GM12872 (cell line): Measurements from ENCODE around the gene HNRNPF.

Experiments used
- CTCF ChIP-seq: IDR thresholded peaks from 3 replicates; pipeline ENCODE4 v1.5.1; 2011; ENCODE audit warnings: low read depth, mild to moderate bottlenecking, low read length, moderate library complexity; ENCODE audit not compliant: insufficient read depth

HNRNPF gene

GRCh38 chr10:43402880-43403452, 6.0 kb downstream of the HNRNPF start:
- no peak for TF ChIP-seq CTCF

GRCh38 chr10:43402176-43402575, 6.8 kb downstream of the HNRNPF start:
- no peak for TF ChIP-seq CTCF

GRCh38 chr10:43401627-43402026, 7.4 kb downstream of the HNRNPF start:
- no peak for TF ChIP-seq CTCF

GRCh38 chr10:43399320-43400310, 9.4 kb downstream of the HNRNPF start:
- no peak for TF ChIP-seq CTCF

GRCh38 chr10:43398939-43399319, 10.1 kb downstream of the HNRNPF start:
- no peak for TF ChIP-seq CTCF

GRCh38 chr10:43396928-43397624, 11.9 kb downstream of the HNRNPF start:
- no peak for TF ChIP-seq CTCF
